NCI-H1436 (cell line): ENCODE data around the gene WASF2.

Experiments used
- DNase-seq: peaks from one replicate; lab custom pipeline; 2025; lab: John Stamatoyannopoulos, UW

Gene WASF2

GRCh38 chr1:27357281-27358037 is 132.5 kb downstream of the WASF2 start:
- peak; percentile 43 for DNase-seq

- no peak for DNase-seq
Measured at GRCh38 chr1:27356619-27357280, 133.2 kb downstream of the WASF2 start.

GRCh38 chr1:27356277-27356618 is 133.7 kb downstream of the WASF2 start:
- DNase-seq, result no peak

- DNase-seq, result no peak
Measured at GRCh38 chr1:27355683-27356082, 134.3 kb downstream of the WASF2 start.
